Skeletal muscle cell (primary cell): ENCODE measurements around the gene FRAS1.
"Not testable (repeated sequence)": the region's sequence is repeated elsewhere in the genome, so short reads cannot be mapped to it uniquely, and the experiment has no call there.

ENCODE experiments used
- DNase-seq: peaks from one replicate; pipeline ENCODE4 v3.0.0-alpha.2; 2010; ENCODE audit warnings: low read depth
- H3K4me3 ChIP-seq: 2 replicates; pipeline ENCODE4 v1.5.1; 2011; ENCODE audit warnings: low read depth, mild to moderate bottlenecking, control low read depth, low read length, moderate library complexity

FRAS1 gene

DNA sequence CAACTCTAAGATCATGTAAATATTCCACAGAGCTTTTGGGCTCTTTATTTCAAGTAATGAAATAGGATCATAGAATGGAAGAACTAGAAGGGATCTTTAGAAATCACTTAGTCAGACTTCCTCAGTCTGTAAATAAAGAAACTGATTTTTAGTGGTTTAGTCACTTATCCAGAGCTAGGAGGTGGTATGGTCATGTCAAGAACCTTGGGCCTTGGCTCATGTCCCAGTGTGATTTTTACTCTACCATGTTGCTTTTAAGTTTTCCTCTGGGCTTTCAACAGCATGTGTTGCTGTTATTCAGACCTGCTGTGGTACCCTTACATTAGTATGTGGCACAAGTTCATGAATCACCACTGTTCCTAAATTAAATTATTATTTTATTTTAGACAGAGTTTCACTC, 184.9 kb downstream of the FRAS1 start:
- DNase-seq, result peak; percentile 37

DNA sequence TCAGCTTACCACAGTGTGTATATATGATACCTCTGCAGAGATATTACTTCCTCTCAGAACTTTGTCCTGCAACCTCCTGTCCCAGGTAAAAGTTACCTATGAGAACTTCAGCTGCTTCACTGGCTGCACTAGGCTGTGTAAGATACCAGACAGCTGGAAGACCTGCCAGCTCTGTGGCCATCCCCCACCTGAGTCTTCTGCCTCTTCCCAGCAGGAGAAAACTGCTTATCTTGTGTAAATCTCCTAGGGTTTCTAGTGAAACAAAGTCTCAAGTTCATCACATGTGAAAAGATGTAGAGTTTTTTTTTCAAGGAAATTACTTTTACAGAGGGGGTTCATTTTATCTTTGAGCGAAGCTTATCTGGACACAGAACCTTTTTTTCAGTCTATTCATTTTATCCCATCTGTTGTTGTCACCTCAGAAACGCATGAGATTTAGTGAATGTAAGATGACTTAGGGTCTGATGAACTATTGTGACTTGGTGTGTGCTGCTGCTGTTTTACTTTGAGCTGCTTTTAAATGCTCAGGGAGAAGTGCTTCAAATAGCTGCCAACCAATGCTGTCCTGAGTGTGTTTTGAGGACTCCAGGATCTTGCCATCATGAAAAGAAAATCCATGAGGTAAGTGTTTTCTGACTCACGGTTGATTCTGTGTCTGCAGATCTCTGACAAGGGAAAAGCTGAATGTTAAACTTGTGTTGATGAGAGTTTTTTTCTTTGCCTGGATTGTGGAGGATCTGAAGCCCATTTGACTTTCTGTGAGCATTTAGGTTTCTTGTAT, 187.8 kb downstream of the FRAS1 start:
- H3K4me3 ChIP-seq, result no peak overlapping the region
- no peak for DNase-seq

More for the DNA sequence above, 184.9 kb downstream of the FRAS1 start:
- no peak overlapping the region for H3K4me3 ChIP-seq

DNA sequence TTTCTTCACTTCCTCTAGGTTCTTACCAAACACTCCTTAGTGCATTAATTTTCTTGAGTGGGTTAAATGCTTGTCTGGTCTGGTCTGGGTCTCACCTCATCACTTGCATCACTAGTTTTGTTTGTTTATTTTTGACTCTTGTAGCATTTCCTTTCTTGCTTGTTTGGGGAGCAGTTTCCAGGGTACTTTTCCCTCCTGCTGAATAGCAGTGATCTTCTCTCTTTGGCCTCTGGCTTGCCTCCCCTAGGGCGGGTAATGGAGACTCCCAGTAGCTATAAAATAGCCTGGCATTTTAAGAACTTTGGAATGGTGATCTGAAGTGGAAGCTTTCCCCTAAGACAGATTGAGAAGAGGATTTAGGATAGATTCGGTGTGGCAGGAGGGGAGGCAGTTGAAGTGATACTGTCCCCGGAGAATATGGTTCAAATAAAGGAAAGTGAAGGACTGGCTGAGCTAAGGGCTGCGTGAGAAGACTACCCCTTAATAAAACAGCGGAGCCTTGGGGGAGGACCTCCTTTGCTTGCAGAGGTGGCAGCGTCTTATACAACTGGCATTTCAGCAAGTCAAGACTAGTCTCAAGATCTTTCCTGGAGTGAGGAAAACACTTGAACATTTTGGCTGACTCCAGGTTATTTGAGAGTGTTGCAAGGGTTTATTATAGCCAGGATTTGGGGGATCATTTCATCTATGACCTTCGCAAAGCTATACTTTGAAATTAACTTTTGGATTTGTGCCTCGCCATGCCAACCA, 190.6 kb downstream of the FRAS1 start:
- H3K4me3 ChIP-seq, result no peak overlapping the region
- no peak for DNase-seq

DNA sequence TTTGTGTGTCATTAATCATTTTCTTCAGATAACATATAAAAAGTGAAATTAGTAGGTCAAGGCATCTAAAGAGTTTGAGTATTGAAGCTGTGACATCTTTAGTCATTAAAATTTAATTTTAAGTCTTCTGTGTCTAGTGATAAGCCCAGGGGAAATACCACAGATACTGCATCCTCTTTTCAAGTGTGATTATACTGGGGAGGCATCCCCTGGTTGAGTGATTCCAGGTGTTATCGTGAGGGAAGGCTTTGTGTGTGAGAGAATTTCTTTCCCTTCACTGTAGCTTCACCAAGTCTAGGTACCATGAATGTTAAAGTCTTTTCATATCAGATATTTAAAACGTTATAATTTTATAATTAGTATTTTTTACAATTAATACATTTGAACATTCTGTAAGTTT, 193.4 kb downstream of the FRAS1 start:
- DNase-seq, result no peak
- H3K4me3 ChIP-seq, result no peak overlapping the region

DNA sequence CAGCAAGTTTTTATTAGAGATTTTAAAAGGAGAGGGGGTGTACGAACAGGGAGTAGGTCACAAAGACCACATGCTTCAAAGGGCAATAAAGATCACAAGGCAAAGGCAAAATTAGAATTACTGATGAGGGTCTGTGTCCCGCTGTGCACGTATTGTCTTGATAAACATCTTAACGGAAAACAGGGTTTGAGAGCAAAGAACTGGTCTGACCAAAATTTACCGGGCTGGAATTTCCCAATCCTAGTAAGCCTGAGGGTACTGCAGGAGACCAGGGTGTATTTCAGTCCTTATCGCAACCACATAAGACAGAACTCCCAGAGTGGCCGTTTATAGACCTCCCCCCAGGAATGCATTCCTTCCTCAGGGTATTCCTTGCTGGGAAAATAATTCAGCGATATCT, 195.7 kb downstream of the FRAS1 start:
- not testable (repeated sequence) for DNase-seq, H3K4me3 ChIP-seq

DNA sequence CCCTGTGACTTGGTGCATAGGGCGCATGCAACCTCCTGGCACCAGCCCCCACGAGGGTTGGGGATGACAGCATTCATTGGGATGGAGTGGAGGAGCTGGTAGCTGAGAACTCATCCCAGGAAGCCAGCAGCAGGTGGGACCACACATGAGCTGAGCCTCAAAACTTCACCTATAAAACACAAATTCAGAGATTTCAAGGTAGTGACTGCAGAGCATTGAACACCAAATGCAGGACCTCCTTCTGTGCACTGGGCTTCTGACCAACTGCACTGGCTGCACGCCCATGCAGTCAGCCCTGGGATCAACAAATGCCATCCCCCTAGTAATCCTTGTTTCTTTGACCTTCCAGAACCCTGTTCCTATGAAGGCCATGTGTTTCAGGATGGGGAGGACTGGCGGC, 197.8 kb downstream of the FRAS1 start:
- no peak for DNase-seq
- no peak overlapping the region for H3K4me3 ChIP-seq

DNA sequence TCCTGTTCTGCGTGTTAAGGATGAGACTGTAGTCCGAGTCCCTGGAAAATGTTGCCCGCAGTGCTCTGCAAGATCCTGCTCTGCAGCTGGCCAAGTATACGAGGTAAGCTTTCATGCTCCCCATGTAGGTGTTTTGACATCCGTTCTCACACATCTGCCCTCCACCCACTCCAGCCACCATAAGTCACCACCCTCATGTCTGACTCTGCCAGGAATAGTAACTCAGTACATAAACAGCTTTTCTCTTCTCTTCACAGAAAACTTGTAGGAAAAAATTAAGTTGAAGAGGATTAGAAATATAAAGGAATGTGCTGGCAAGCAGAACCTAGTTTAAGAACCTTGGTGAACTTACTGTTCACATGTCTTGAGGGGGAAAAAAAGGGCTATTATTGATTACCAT, 207.9 kb downstream of the FRAS1 start:
- no peak overlapping the region for H3K4me3 ChIP-seq
- DNase-seq, result no peak

- H3K4me3 ChIP-seq, result no peak overlapping the region
These were observed 210.7 kb downstream of the FRAS1 start for GRCh38 chr4:78267790-78268189.

DNA sequence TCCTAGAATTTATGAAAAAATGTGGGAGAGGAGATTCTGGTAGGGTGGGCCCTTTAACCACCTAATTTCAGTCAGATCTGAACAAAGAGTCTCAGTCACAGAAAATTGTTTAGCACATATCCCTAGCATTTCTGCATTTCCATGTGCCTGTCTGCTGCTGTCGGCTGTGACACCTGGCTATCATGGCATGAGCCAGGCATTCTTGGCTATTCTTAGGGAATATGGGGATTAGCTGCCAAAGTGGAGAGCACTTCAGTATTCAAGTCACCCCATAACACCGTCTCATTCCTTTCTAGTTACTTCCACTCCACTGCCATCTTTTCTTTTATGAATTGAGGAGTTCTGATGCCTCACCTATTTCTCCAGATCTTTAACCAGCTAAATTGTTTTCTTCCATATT, 211.5 kb downstream of the FRAS1 start:
- DNase-seq, result no peak
- H3K4me3 ChIP-seq, result no peak overlapping the region

More at GRCh38 chr4:78267790-78268189, 210.7 kb downstream of the FRAS1 start:
- no peak for DNase-seq

DNA sequence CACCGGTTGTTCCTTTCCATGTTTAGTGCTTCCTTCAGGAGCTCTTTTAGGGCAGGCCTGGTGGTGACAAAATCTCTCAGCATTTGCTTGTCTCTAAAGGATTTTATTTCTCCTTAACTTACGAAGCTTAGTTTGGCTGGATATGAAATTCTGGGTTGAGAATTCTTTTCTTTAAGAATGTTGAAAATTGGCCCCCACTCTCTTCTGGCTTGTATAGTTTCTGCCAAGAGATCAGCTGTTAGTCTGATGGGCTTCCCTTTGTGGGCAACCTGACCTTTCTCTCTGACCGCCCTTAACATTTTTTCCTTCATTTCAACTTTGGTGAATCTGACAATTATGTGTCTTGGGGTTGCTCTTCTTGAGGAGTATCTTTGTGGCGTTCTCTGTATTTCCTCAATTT, 218.3 kb downstream of the FRAS1 start:
- not testable (repeated sequence) for H3K4me3 ChIP-seq, DNase-seq

DNA sequence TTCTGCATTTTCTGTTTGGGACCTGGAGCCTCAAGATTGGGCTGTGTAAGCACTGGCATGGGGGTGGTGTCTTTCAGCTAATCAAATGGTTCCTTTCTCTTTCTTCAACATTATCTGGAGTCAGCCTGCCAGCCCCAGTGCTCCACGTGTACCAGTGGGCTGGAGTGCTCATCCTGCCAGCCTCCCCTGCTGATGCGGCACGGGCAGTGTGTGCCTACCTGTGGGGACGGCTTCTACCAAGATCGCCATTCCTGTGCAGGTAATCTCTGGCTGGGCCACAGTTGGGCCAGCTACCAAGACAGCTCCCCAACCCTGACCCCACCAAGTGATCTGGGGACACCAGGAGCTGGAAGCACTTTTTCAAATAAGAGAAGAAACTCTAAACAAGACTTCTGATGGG, 229.2 kb downstream of the FRAS1 start:
- no peak for DNase-seq
- H3K4me3 ChIP-seq, result no peak overlapping the region

- DNase-seq, result no peak
- H3K4me3 ChIP-seq, result no peak overlapping the region
These were observed 231.2 kb downstream of the FRAS1 start for GRCh38 chr4:78288327-78288726.

- no peak for DNase-seq
- no peak overlapping the region for H3K4me3 ChIP-seq
These were observed 234.2 kb downstream of the FRAS1 start for GRCh38 chr4:78291277-78291676.

- no peak overlapping the region for H3K4me3 ChIP-seq
- DNase-seq, result no peak
These were observed 235.2 kb downstream of the FRAS1 start for GRCh38 chr4:78292341-78292740.

GRCh38 chr4:78292856-78293255, 235.7 kb downstream of the FRAS1 start:
- H3K4me3 ChIP-seq, result no peak overlapping the region
- DNase-seq, result no peak

- DNase-seq, result no peak
- no peak overlapping the region for H3K4me3 ChIP-seq
These were observed 236.2 kb downstream of the FRAS1 start for GRCh38 chr4:78293348-78293747.

- no peak overlapping the region for H3K4me3 ChIP-seq
These were observed 236.7 kb downstream of the FRAS1 start for GRCh38 chr4:78293821-78294301.

DNA sequence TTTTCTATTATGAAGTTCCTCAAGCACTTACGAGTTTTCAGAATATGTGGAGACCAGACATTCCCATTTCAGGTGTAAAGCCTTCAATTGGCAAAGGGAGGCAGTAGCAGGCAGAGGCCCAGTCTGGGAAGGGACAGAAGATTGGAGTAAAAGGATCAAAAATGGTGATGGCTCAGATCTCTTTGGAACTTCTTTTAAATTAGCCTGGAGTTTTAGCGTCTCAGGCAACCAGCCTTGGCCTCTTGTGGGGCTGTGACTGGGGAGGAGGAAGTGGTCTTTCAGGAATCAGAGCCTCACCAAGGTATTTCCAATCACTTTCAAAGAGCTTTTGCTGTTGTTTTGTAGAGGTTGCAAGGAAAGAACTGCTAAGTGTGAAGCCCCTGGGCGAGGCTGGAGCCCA, 239.1 kb downstream of the FRAS1 start:
- no peak overlapping the region for H3K4me3 ChIP-seq
- no peak for DNase-seq

More at GRCh38 chr4:78293821-78294301, 236.7 kb downstream of the FRAS1 start:
- DNase-seq, result peak; percentile 80

- no peak for DNase-seq
- no peak overlapping the region for H3K4me3 ChIP-seq
These were observed 240.1 kb downstream of the FRAS1 start for GRCh38 chr4:78297116-78297800.

GRCh38 chr4:78298618-78299017, 241.5 kb downstream of the FRAS1 start:
- DNase-seq, result no peak
- H3K4me3 ChIP-seq, result no peak overlapping the region
